CD14-positive monocyte (primary cell): Measurements from ENCODE around the gene ZAR1. TPM values are rescaled to one million over a fixed set of nuclear protein-coding genes. Genes with fewer than 3 reads are reported as not detected.
A peak's percentile ranks its signal among the peaks of the same experiment; 100 is the strongest.

Source experiments
- DNase-seq, 3 donors: peaks; one replicate each; pipeline ENCODE4 v3.0.0-alpha.2; 2011 to 2022
- H2AFZ ChIP-seq: 2 replicates; pipeline ENCODE4 v1.6.0; 2012; ENCODE audit warnings: mild to moderate bottlenecking, low read depth, low read length, inconsistent platforms; ENCODE audit not compliant: insufficient read depth, poor library complexity, severe bottlenecking
- H3K27ac ChIP-seq, 2 donors: 1 replicate in 1 of 2; 2 replicates in 1 of 2; pipeline ENCODE4 v1.5.1; 2012 to 2013; ENCODE audit warnings: low read length in 2 of 2, control low read depth in 1 of 2, inconsistent platforms in 1 of 2, low read depth in 1 of 2, mild to moderate bottlenecking in 1 of 2
- H3K27me3 ChIP-seq, 2 donors: one replicate each; pipeline versions ENCODE4 v1.6.0 to v1.6.1; 2011 to 2013; ENCODE audit warnings: low read length in 2 of 2; ENCODE audit not compliant: control insufficient read depth in 2 of 2, insufficient read depth in 2 of 2
- H3K36me3 ChIP-seq, 2 donors: replicated peaks in 1 of 2; 1 replicate in 1 of 2; 2 replicates in 1 of 2; pipeline versions ENCODE4 v1.5.1 to v1.6.1; 2012 to 2013; ENCODE audit warnings: low read length in 2 of 2, control low read depth in 1 of 2, inconsistent platforms in 1 of 2, mild to moderate bottlenecking in 1 of 2; ENCODE audit not compliant: insufficient read depth in 2 of 2, control insufficient read depth in 1 of 2
- H3K4me1 ChIP-seq, 2 donors: 1 replicate in 1 of 2; 2 replicates in 1 of 2; pipeline versions ENCODE4 v1.5.1 to v1.6.1; 2012 to 2013; ENCODE audit warnings: low read length in 2 of 2, control low read depth in 1 of 2, inconsistent platforms in 1 of 2, mild to moderate bottlenecking in 1 of 2, moderate library complexity in 1 of 2; ENCODE audit not compliant: insufficient read depth in 2 of 2, control insufficient read depth in 1 of 2
- H3K4me2 ChIP-seq: replicated peaks from 2 replicates; pipeline ENCODE3; 2012; ENCODE audit warnings: low read length, moderate library complexity, mild to moderate bottlenecking; ENCODE audit not compliant: poor library complexity, severe bottlenecking; ENCODE audit errors: extremely low read depth
- H3K4me3 ChIP-seq, 3 experiments: fragments of 200-600 bp in 1 of 3; sonication (generic) in 1 of 3; replicated peaks in 1 of 3; 1 replicate in 2 of 3; 2 replicates in 1 of 3; pipeline ENCODE4 v1.5.1; 2011 to 2013; ENCODE audit warnings: low read length in 3 of 3, mild to moderate bottlenecking in 3 of 3, control low read depth in 2 of 3, low read depth in 2 of 3, inconsistent platforms in 1 of 3, moderate library complexity in 1 of 3
- H3K79me2 ChIP-seq: 2 replicates; pipeline ENCODE4 v1.6.0; 2012; ENCODE audit warnings: mild to moderate bottlenecking, control low read depth, inconsistent platforms, low read length, moderate library complexity; ENCODE audit not compliant: insufficient read depth
- H3K9ac ChIP-seq: 2 replicates; pipeline ENCODE4 v1.6.0; 2017; ENCODE audit warnings: low read length, mild to moderate bottlenecking; ENCODE audit not compliant: insufficient read depth, poor library complexity, severe bottlenecking
- H3K9me3 ChIP-seq, 2 donors: replicated peaks in 1 of 2; 1 replicate in 1 of 2; 2 replicates in 1 of 2; pipeline versions ENCODE4 v1.5.1 to v1.6.1; 2012 to 2013; ENCODE audit warnings: low read length in 2 of 2, control low read depth in 1 of 2; ENCODE audit not compliant: control insufficient read depth in 1 of 2, insufficient read depth in 1 of 2
- H4K20me1 ChIP-seq: 2 replicates; pipeline ENCODE4 v1.6.0; 2012; ENCODE audit warnings: mild to moderate bottlenecking, low read length, control low read depth, moderate library complexity; ENCODE audit not compliant: insufficient read depth
- H3K27ac Mint-ChIP-seq, 7 donors: one replicate each; pipeline ENCODE4 v1.8.0; 2020; ENCODE audit warnings: mild to moderate bottlenecking in 7 of 7, mixed read lengths in 7 of 7, moderate library complexity in 6 of 7, inconsistent platforms in 2 of 7
- H3K27me3 Mint-ChIP-seq, 3 donors: one replicate each; pipeline ENCODE4 v1.8.0; 2021 to 2022; ENCODE audit warnings: low read depth in 3 of 3, mild to moderate bottlenecking in 3 of 3, mixed read lengths in 3 of 3, moderate library complexity in 3 of 3, inconsistent platforms in 1 of 3
- H3K36me3 Mint-ChIP-seq, 2 donors: one replicate each; pipeline ENCODE4 v1.8.0; 2020; ENCODE audit warnings: mixed read lengths in 2 of 2, inconsistent platforms in 1 of 2, mild to moderate bottlenecking in 1 of 2
- H3K4me1 Mint-ChIP-seq: one replicate; pipeline ENCODE4 v1.8.0; 2020; ENCODE audit warnings: mild to moderate bottlenecking, mixed read lengths
- H3K4me3 Mint-ChIP-seq, 2 donors: one replicate each; pipeline ENCODE4 v1.8.0; 2020; ENCODE audit warnings: mild to moderate bottlenecking in 2 of 2, mixed read lengths in 2 of 2, moderate library complexity in 1 of 2
- H3K9me3 Mint-ChIP-seq, 7 donors: one replicate each; pipeline ENCODE4 v1.8.0; 2020 to 2022; ENCODE audit warnings: mixed read lengths in 7 of 7, mild to moderate bottlenecking in 6 of 7, moderate library complexity in 6 of 7, inconsistent platforms in 2 of 7
- CTCF ChIP-seq: fragments of 200-600 bp; IDR thresholded peaks from one replicate; pipeline ENCODE4 v1.8.0; 2022; ENCODE audit warnings: antibody characterized with exemption, mild to moderate bottlenecking
- WGBS: methylation state at CpG from one replicate; pipeline ENCODE4 v1.1.5; 2013; ENCODE audit warnings: missing lambda C conversion rate; ENCODE audit not compliant: insufficient coverage; 5-methylcytosine and 5-hydroxymethylcytosine counted together
- intact Hi-C, 2 donors: fragments of 100-400 bp; cut with micrococcal nuclease; formaldehyde crosslinking; loops; one replicate each; pipeline versions ENCODE4 v1.15.0 to v1.15.1; 2023
- polyA plus RNA-seq, 3 donors: library from polyadenylated mRNA; depleted of rRNA in 1 of 3; unstranded in 2 of 3; stranded (reverse) in 1 of 3; fragments of 300-500 nt in 2 of 3; fragments of >200 nt in 1 of 3; fragmentation: Illumina TruSeq in 2 of 3; gene quantifications; 1 replicate in 2 of 3; 2 replicates in 1 of 3; pipeline ENCODE4 v1.2.3, GENCODE V29; 2012 to 2021

Gene ZAR1
- polyA plus RNA-seq, 3 donors, result not detected

DNA sequence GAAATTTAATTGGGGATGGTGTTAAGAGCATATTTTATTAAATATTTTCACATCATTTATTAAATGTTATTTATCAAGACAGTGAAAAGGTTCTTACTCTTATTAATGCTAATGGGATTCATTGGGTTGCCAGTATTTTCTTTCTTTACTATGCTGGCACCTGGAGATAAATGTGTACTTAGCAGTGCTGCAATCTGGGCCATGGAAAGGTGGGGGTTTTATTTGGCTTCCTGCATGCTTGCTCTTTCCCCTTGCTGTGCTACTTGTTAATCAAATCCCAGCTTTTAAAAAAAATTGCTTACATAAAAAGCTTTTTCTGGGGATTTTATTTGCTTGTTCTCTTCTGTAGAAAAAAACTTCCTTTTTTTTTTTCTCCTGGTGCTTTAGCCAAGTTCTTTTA, 48.3 kb downstream of the ZAR1 start:
- DNase-seq, result no peak
- intact Hi-C loops, result no loop called here
- Histone ChIP-seq H3K4me1 (no peaks in the 10 kb centered on the region), H3K79me2 (no peaks in the 10 kb centered on the region), H3K9ac (no peak overlapping the region), H2AFZ (no peak overlapping the region), H3K36me3 (peaks cover 75 to 91% of the 10 kb centered on the region in 2 donors), H3K9me3 (no peaks in the 10 kb centered on the region), H3K27me3 (no peaks in the 10 kb centered on the region), H3K27ac (no peak overlapping the region), H4K20me1 (no peaks in the 10 kb centered on the region), H3K4me3 (no peak overlapping the region), H3K4me2 (no peak overlapping the region)
- TF ChIP-seq CTCF, result no peak
- H3K4me1 Mint-ChIP-seq, result no peaks in the 10 kb centered on the region
- no peak overlapping the region for H3K4me3 Mint-ChIP-seq
- peaks cover 62 to 74% of the 10 kb centered on the region in 2 donors for H3K36me3 Mint-ChIP-seq
- no peaks in the 10 kb centered on the region for H3K9me3 Mint-ChIP-seq
- no peak overlapping the region for H3K27ac Mint-ChIP-seq
- no peaks in the 10 kb centered on the region for H3K27me3 Mint-ChIP-seq

GRCh38 chr4:48539597-48539996, 49.5 kb downstream of the ZAR1 start:
- peaks cover 63 to 73% of the 10 kb centered on the region in 2 donors for H3K36me3 Mint-ChIP-seq
- Histone ChIP-seq H3K4me2 (no peak overlapping the region), H3K4me1 (no peaks in the 10 kb centered on the region), H3K4me3 (no peak overlapping the region), H2AFZ (no peak overlapping the region), H4K20me1 (no peaks in the 10 kb centered on the region), H3K36me3 (peaks cover 76 to 91% of the 10 kb centered on the region in 2 donors), H3K27me3 (no peaks in the 10 kb centered on the region), H3K9me3 (no peaks in the 10 kb centered on the region), H3K9ac (no peak overlapping the region), H3K79me2 (no peaks in the 10 kb centered on the region), H3K27ac (no peak overlapping the region)
- H3K4me3 Mint-ChIP-seq, result no peak overlapping the region
- DNase-seq, result no peak
- intact Hi-C loops, result no loop called here
- H3K4me1 Mint-ChIP-seq, result no peaks in the 10 kb centered on the region
- TF ChIP-seq CTCF, result no peak
- no peaks in the 10 kb centered on the region for H3K9me3 Mint-ChIP-seq
- no CpG with 5 or more reads among the region's 3 CpGs for WGBS
- H3K27ac Mint-ChIP-seq, result peak overlapping the region in 1 of 7 donors; percentile 23
- H3K27me3 Mint-ChIP-seq, result no peaks in the 10 kb centered on the region
